Measurements from ENCODE around the gene VPS51. TPM values are rescaled to one million over a fixed set of nuclear protein-coding genes. Genes with fewer than 3 reads are reported as not detected.

Gene VPS51
- total and polyA plus RNA-seq, 2 experiments from 2014 or later: 45.3 to 450 TPM

DNA sequence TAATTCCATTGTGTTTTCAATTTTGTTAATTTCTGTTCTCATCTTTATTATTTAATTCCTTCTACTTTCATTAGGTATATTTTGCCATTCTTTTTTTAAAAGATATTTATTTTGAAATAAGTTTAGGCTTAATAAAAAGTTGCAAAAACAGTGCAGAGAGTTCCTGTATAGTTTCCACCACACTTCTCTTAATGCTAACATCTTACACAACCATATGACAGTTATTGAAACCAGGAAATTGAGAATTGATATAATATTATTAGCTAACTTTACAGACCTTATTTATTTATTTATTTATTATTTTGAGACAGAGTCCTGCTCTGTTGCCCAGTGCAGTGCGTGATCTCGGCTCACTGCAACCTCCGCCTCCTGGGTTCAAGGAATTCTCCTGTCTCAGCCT is 60.2 kb downstream of the VPS51 start:
- TF ChIP-seq JUNB (IDR thresholded peaks at IDR 0.05; ENCODE audit: unreplicated experiment): no peak
- no peak for TF ChIP-seq EZH2 (IDR thresholded peaks at IDR 0.05; ENCODE audit: low read depth, unreplicated experiment)
- TF ChIP-seq, protein P1, sequence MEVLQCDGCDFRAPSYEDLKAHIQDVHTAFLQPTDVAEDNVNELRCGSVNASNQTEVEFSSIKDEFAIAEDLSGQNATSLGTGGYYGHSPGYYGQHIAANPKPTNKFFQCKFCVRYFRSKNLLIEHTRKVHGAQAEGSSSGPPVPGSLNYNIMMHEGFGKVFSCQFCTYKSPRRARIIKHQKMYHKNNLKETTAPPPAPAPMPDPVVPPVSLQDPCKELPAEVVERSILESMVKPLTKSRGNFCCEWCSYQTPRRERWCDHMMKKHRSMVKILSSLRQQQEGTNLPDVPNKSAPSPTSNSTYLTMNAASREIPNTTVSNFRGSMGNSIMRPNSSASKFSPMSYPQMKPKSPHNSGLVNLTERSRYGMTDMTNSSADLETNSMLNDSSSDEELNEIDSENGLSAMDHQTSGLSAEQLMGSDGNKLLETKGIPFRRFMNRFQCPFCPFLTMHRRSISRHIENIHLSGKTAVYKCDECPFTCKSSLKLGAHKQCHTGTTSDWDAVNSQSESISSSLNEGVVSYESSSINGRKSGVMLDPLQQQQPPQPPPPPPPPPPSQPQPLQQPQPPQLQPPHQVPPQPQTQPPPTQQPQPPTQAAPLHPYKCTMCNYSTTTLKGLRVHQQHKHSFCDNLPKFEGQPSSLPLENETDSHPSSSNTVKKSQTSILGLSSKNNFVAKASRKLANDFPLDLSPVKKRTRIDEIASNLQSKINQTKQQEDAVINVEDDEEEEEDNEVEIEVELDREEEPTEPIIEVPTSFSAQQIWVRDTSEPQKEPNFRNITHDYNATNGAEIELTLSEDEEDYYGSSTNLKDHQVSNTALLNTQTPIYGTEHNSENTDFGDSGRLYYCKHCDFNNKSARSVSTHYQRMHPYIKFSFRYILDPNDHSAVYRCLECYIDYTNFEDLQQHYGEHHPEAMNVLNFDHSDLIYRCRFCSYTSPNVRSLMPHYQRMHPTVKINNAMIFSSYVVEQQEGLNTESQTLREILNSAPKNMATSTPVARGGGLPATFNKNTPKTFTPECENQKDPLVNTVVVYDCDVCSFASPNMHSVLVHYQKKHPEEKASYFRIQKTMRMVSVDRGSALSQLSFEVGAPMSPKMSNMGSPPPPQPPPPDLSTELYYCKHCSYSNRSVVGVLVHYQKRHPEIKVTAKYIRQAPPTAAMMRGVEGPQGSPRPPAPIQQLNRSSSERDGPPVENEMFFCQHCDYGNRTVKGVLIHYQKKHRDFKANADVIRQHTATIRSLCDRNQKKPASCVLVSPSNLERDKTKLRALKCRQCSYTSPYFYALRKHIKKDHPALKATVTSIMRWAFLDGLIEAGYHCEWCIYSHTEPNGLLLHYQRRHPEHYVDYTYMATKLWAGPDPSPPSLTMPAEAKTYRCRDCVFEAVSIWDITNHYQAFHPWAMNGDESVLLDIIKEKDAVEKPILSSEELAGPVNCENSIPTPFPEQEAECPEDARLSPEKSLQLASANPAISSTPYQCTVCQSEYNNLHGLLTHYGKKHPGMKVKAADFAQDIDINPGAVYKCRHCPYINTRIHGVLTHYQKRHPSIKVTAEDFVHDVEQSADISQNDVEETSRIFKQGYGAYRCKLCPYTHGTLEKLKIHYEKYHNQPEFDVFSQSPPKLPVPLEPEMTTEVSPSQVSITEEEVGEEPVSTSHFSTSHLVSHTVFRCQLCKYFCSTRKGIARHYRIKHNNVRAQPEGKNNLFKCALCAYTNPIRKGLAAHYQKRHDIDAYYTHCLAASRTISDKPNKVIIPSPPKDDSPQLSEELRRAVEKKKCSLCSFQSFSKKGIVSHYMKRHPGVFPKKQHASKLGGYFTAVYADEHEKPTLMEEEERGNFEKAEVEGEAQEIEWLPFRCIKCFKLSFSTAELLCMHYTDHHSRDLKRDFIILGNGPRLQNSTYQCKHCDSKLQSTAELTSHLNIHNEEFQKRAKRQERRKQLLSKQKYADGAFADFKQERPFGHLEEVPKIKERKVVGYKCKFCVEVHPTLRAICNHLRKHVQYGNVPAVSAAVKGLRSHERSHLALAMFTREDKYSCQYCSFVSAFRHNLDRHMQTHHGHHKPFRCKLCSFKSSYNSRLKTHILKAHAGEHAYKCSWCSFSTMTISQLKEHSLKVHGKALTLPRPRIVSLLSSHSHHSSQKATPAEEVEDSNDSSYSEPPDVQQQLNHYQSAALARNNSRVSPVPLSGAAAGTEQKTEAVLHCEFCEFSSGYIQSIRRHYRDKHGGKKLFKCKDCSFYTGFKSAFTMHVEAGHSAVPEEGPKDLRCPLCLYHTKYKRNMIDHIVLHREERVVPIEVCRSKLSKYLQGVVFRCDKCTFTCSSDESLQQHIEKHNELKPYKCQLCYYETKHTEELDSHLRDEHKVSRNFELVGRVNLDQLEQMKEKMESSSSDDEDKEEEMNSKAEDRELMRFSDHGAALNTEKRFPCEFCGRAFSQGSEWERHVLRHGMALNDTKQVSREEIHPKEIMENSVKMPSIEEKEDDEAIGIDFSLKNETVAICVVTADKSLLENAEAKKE (CRISPR knock-in tag; IDR thresholded peaks at IDR 0.05): no peak
- TF ChIP-seq ZNF331 (CRISPR knock-in tag; IDR thresholded peaks at IDR 0.05; ENCODE audit: low read depth): no peak
- no peak for TF ChIP-seq POLR2AphosphoS5 (IDR thresholded peaks at IDR 0.05; ENCODE audit: low read depth)
- TF ChIP-seq NANOG (IDR thresholded peaks at IDR 0.05; ENCODE audit: borderline replicate concordance): no peak
- no peak for TF ChIP-seq ZNF114 (CRISPR knock-in tag; IDR thresholded peaks at IDR 0.05)
- TF ChIP-seq, protein P2, sequence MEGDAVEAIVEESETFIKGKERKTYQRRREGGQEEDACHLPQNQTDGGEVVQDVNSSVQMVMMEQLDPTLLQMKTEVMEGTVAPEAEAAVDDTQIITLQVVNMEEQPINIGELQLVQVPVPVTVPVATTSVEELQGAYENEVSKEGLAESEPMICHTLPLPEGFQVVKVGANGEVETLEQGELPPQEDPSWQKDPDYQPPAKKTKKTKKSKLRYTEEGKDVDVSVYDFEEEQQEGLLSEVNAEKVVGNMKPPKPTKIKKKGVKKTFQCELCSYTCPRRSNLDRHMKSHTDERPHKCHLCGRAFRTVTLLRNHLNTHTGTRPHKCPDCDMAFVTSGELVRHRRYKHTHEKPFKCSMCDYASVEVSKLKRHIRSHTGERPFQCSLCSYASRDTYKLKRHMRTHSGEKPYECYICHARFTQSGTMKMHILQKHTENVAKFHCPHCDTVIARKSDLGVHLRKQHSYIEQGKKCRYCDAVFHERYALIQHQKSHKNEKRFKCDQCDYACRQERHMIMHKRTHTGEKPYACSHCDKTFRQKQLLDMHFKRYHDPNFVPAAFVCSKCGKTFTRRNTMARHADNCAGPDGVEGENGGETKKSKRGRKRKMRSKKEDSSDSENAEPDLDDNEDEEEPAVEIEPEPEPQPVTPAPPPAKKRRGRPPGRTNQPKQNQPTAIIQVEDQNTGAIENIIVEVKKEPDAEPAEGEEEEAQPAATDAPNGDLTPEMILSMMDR (conservative IDR thresholded peaks at IDR 0.05; ENCODE audit: low read depth in 2 of 2): no peak
- TF ChIP-seq, protein P3, sequence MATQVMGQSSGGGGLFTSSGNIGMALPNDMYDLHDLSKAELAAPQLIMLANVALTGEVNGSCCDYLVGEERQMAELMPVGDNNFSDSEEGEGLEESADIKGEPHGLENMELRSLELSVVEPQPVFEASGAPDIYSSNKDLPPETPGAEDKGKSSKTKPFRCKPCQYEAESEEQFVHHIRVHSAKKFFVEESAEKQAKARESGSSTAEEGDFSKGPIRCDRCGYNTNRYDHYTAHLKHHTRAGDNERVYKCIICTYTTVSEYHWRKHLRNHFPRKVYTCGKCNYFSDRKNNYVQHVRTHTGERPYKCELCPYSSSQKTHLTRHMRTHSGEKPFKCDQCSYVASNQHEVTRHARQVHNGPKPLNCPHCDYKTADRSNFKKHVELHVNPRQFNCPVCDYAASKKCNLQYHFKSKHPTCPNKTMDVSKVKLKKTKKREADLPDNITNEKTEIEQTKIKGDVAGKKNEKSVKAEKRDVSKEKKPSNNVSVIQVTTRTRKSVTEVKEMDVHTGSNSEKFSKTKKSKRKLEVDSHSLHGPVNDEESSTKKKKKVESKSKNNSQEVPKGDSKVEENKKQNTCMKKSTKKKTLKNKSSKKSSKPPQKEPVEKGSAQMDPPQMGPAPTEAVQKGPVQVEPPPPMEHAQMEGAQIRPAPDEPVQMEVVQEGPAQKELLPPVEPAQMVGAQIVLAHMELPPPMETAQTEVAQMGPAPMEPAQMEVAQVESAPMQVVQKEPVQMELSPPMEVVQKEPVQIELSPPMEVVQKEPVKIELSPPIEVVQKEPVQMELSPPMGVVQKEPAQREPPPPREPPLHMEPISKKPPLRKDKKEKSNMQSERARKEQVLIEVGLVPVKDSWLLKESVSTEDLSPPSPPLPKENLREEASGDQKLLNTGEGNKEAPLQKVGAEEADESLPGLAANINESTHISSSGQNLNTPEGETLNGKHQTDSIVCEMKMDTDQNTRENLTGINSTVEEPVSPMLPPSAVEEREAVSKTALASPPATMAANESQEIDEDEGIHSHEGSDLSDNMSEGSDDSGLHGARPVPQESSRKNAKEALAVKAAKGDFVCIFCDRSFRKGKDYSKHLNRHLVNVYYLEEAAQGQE (IDR thresholded peaks at IDR 0.05; ENCODE audit: unreplicated experiment): no peak
- no peak for TF ChIP-seq STAT1 (IDR thresholded peaks at IDR 0.05; ENCODE audit: unreplicated experiment)
- TF ChIP-seq EZH2phosphoT487 (IDR thresholded peaks at IDR 0.05; ENCODE audit: unreplicated experiment): no peak
- TF ChIP-seq, protein P4, sequence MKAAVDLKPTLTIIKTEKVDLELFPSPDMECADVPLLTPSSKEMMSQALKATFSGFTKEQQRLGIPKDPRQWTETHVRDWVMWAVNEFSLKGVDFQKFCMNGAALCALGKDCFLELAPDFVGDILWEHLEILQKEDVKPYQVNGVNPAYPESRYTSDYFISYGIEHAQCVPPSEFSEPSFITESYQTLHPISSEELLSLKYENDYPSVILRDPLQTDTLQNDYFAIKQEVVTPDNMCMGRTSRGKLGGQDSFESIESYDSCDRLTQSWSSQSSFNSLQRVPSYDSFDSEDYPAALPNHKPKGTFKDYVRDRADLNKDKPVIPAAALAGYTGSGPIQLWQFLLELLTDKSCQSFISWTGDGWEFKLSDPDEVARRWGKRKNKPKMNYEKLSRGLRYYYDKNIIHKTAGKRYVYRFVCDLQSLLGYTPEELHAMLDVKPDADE (IDR thresholded peaks at IDR 0.05): no peak
- TF ChIP-seq CREB1 (CRISPR knock-in tag; IDR thresholded peaks at IDR 0.05; ENCODE audit: low read depth): no peak
- no peaks in the 10 kb centered on the region; the same call in 2 of the 3 replicates for H3K36me3 Mint-ChIP-seq (ENCODE audit: low read depth)
- H3K27ac ChIP-seq (ENCODE audit: low read depth): no peak overlapping the region

More for the DNA sequence above, 60.2 kb downstream of the VPS51 start:
- Mint-ChIP-seq H3K4me3 (no peak overlapping the region), H3K9me3 (no peaks in the 10 kb centered on the region), H3K27ac (no peak overlapping the region), H3K27me3 (ENCODE audit: insufficient read depth, low read depth, poor library complexity) (peaks cover 3% of the 10 kb centered on the region), H3K4me1 (no peaks in the 10 kb centered on the region)
- Histone ChIP-seq H3K4me3 (no peak overlapping the region), H3K9me2 (ENCODE audit: insufficient read depth) (no peaks in the 10 kb centered on the region), H3K4me2 (no peak overlapping the region), H4K20me1 (replicated peaks; ENCODE audit: insufficient read depth) (no peaks in the 10 kb centered on the region), H3K79me2 (replicated peaks; ENCODE audit: insufficient read depth) (no peaks in the 10 kb centered on the region), H3K36me3 (ENCODE audit: insufficient read depth) (no peaks in the 10 kb centered on the region), H3F3A (replicated peaks; ENCODE audit: low read depth) (no peaks in the 10 kb centered on the region), H3K27me3 (ENCODE audit: insufficient read depth) (no peaks in the 10 kb centered on the region), H3K4me1 (ENCODE audit: insufficient read depth) (no peaks in the 10 kb centered on the region), H2AFZ (no peak overlapping the region)
- DNase-seq (ENCODE audit: low spot score) (no peak), ATAC-seq (no peak)
